Measurements from ENCODE around the gene STMND1.
"Not testable (repeated sequence)": the region's sequence is repeated elsewhere in the genome, so short reads cannot be mapped to it uniquely, and the experiment has no call there.

The STMND1 gene

DNA sequence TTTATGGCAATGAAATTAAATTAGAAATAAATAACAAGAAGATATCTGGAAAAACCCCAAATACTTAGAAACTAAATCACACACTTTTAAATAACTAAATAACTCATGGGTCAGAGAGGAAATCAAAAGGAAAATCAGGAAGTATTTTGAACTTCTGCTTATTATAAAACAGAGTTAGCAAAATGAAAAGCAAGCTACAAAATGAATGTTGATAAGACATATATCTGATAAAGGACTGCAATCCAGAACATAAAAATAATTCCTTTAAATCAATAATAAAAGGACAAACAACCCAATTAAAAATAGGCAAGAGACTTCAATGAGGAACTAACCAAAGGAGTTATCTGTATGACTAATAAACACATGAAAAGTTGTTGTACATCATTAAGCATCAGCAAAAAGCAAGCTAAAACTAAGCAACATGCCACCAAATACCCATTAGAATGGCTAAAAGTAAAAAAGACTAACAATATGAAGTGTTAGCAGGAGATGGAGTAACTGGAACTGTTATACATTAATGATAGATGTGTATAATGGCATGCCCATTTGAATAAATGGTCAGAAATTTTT lies 38.9 kb upstream of the STMND1 start:
- Histone ChIP-seq H3K4me3 (ENCODE audit: insufficient read length, low read depth) (no peak overlapping the region), H3K4me1 (ENCODE audit: insufficient read depth, insufficient read length) (no peaks in the 10 kb centered on the region), H3K27me3 (ENCODE audit: insufficient read depth, insufficient read length) (no peaks in the 10 kb centered on the region), H3K9me3 (ENCODE audit: insufficient read depth, low read length) (no peaks in the 10 kb centered on the region), H3K36me3 (ENCODE audit: insufficient read depth, insufficient read length, low read length) (no peaks in the 10 kb centered on the region), H3K9ac (ENCODE audit: insufficient read length, low read depth) (no peak overlapping the region)
- TF ChIP-seq ZNF274 (IDR thresholded peaks at IDR 0.05; ENCODE audit: low read depth, low read length) (no peak), SUZ12 (IDR thresholded peaks at IDR 0.05; ENCODE audit: extremely low read depth, insufficient read depth, insufficient read length) (no peak), YY1 (IDR thresholded peaks at IDR 0.05; ENCODE audit: insufficient read depth, insufficient read length) (no peak)
- DNase-seq (ENCODE audit: low read depth, low spot score): no peak

DNA sequence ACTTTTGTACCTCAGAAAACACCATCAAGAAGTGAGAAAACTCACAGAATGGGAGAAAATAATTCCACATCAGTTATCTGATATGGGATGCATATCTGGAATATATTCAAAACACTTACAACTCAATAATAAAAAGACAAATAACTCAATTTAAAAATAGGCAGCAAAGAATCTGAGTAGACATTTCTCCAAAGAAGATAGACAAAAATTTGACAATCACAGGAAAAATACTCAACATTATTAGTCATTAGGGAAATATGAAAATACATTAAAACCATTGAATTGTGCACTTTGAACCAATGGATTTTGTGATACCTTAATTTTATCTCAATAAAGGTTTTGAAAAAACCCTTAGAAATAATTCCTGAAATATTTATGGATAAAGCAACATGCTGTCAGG lies 36.9 kb upstream of the STMND1 start:
- no peaks in the 10 kb centered on the region for H3K27me3 ChIP-seq (ENCODE audit: insufficient read depth, insufficient read length)
- H3K4me3 ChIP-seq (ENCODE audit: insufficient read length, low read depth): no peak overlapping the region

DNA sequence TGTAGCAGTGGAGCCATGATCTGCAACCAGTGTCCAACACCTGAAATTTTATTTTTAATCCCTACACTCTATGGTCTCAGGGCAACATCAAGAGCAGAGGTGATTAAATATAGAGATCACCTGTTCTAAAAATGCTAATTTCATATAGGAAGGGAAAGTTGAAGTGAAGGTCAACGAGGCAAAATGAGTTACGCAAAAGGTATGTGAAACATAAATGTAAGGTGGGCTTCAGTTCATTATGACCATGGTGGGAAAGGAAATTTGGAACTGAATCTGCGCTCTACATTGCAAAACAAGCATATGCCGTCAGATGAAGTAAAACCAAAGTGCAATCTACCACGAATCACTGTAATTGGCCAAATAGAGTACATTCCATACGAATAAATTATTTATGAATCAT lies 35.2 kb upstream of the STMND1 start:
- no peaks in the 10 kb centered on the region for H3K36me3 ChIP-seq (ENCODE audit: insufficient read depth, insufficient read length, low read length)
- H3K9me3 ChIP-seq (ENCODE audit: insufficient read depth, low read length): peaks cover 8% of the 10 kb centered on the region; the same call in 1 of the 2 replicates
- DNase-seq (ENCODE audit: low read depth, low spot score): no peak
- no peak overlapping the region for H3K4me3 ChIP-seq (ENCODE audit: insufficient read length, low read depth)
- no peak for TF ChIP-seq ZNF274 (IDR thresholded peaks at IDR 0.05; ENCODE audit: low read depth, low read length)
- TF ChIP-seq SUZ12 (IDR thresholded peaks at IDR 0.05; ENCODE audit: extremely low read depth, insufficient read depth, insufficient read length): no peak
- no peak for TF ChIP-seq YY1 (IDR thresholded peaks at IDR 0.05; ENCODE audit: insufficient read depth, insufficient read length)
- H3K27me3 ChIP-seq (ENCODE audit: insufficient read depth, insufficient read length): no peaks in the 10 kb centered on the region
- H3K9ac ChIP-seq (ENCODE audit: insufficient read length, low read depth): no peak overlapping the region
- no peaks in the 10 kb centered on the region for H3K4me1 ChIP-seq (ENCODE audit: insufficient read depth, insufficient read length)

More for the DNA sequence above, 36.9 kb upstream of the STMND1 start:
- TF ChIP-seq SUZ12 (IDR thresholded peaks at IDR 0.05; ENCODE audit: extremely low read depth, insufficient read depth, insufficient read length): no peak
- TF ChIP-seq ZNF274 (IDR thresholded peaks at IDR 0.05; ENCODE audit: low read depth, low read length): no peak
- no peak for TF ChIP-seq YY1 (IDR thresholded peaks at IDR 0.05; ENCODE audit: insufficient read depth, insufficient read length)
- no peak for DNase-seq (ENCODE audit: low read depth, low spot score)
- H3K4me1 ChIP-seq (ENCODE audit: insufficient read depth, insufficient read length): no peaks in the 10 kb centered on the region
- peaks cover 5% of the 10 kb centered on the region; the same call in 1 of the 2 replicates for H3K9me3 ChIP-seq (ENCODE audit: insufficient read depth, low read length)
- no peaks in the 10 kb centered on the region for H3K36me3 ChIP-seq (ENCODE audit: insufficient read depth, insufficient read length, low read length)
- H3K9ac ChIP-seq (ENCODE audit: insufficient read length, low read depth): no peak overlapping the region

DNA sequence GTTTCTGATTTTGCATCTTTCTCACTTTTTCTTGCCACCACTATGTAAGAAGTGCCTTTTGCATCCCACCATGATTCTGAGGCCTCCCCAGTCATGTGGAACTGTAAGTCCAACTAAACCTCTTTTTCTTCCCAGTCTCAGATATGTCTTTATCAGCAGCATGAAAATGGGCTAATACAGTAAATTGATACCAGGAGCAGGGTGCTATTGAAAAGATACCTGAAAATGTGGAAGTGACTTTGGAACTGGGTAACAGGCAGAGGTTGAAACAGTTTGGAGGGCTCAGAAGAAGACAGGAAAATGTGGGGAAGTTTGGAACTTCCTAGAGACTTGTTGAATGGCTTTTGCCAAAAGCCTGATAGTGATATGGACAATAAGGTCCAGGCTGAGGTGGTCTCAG lies 32.9 kb upstream of the STMND1 start:
- not testable (repeated sequence) for DNase-seq (ENCODE audit: low read depth, low spot score); H3K27me3 ChIP-seq (ENCODE audit: insufficient read depth, insufficient read length); H3K9me3 ChIP-seq (ENCODE audit: insufficient read depth, low read length); H3K4me3 ChIP-seq (ENCODE audit: insufficient read length, low read depth); H3K9ac ChIP-seq (ENCODE audit: insufficient read length, low read depth); H3K4me1 ChIP-seq (ENCODE audit: insufficient read depth, insufficient read length); H3K36me3 ChIP-seq (ENCODE audit: insufficient read depth, insufficient read length, low read length)

DNA sequence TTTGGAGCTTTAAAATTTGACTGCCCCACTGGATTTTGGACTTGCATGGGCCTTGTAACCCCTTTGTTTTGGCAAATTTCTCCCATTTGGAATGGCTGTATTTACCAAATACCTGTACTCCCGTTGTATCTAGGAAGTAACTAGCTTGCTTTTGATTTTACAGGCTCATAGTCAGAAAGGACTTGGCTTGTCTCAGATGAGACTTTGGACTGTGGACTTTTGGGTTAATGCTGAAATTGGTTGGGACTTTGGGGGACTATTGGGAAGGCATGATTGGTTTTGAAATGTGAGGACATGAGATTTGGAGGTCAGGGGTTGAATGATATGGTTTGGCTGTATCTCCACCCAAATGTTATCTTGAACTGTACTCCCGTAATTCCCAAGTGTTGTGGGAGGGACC lies 31.4 kb upstream of the STMND1 start:
- DNase-seq (ENCODE audit: low read depth, low spot score); H3K27me3 ChIP-seq (ENCODE audit: insufficient read depth, insufficient read length); H3K9ac ChIP-seq (ENCODE audit: insufficient read length, low read depth); H3K4me1 ChIP-seq (ENCODE audit: insufficient read depth, insufficient read length); H3K9me3 ChIP-seq (ENCODE audit: insufficient read depth, low read length); H3K4me3 ChIP-seq (ENCODE audit: insufficient read length, low read depth); H3K36me3 ChIP-seq (ENCODE audit: insufficient read depth, insufficient read length, low read length): not testable (repeated sequence)

DNA sequence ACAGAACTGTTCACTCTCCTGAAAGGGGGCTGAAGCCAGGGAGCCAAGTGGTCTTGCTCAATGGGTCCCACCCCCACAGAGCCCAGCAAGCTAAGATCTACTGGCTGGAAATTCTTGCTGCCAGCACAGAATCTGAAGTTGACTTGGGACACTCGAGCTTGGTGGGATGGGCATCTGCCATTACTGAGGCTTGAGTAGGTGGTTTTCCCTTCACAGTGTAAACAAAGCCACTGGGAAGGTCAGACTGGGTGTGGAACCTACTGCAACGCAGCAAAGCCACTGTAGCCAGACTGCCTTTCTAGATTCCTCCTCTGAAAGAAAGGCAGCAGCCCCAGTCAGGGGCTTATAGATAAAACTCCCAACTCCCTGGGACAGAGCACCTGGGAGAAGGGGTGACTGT lies 28.3 kb upstream of the STMND1 start:
- not testable (repeated sequence) for H3K4me1 ChIP-seq (ENCODE audit: insufficient read depth, insufficient read length); H3K9me3 ChIP-seq (ENCODE audit: insufficient read depth, low read length); H3K36me3 ChIP-seq (ENCODE audit: insufficient read depth, insufficient read length, low read length); H3K27me3 ChIP-seq (ENCODE audit: insufficient read depth, insufficient read length); DNase-seq (ENCODE audit: low read depth, low spot score); H3K4me3 ChIP-seq (ENCODE audit: insufficient read length, low read depth); H3K9ac ChIP-seq (ENCODE audit: insufficient read length, low read depth)

DNA sequence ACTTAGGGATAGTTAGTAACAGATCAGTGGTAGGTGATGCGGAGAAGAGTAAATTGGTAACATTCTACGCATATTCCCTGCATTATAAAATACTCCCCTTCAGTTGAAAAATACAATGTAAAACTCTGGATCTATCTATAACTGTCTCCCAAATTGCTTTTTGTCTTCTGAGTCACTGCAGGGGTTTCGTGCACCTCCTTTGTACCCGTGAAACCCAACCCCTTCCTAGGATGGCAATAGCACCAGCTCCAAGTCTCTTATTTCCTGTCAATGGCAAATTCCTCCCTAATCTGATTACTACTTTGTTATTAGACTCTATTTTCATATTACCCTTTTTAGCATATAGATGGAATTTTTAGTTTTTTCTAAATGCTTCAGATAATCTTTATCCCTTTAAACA lies 20.6 kb upstream of the STMND1 start:
- no peaks in the 10 kb centered on the region for H3K4me1 ChIP-seq (ENCODE audit: insufficient read depth, insufficient read length)
- TF ChIP-seq ZNF274 (IDR thresholded peaks at IDR 0.05; ENCODE audit: low read depth, low read length) (no peak), SUZ12 (IDR thresholded peaks at IDR 0.05; ENCODE audit: extremely low read depth, insufficient read depth, insufficient read length) (no peak), YY1 (IDR thresholded peaks at IDR 0.05; ENCODE audit: insufficient read depth, insufficient read length) (no peak)
- H3K27me3 ChIP-seq (ENCODE audit: insufficient read depth, insufficient read length): no peaks in the 10 kb centered on the region
- H3K4me3 ChIP-seq (ENCODE audit: insufficient read length, low read depth): no peak overlapping the region
- DNase-seq (ENCODE audit: low read depth, low spot score): no peak
- H3K9me3 ChIP-seq (ENCODE audit: insufficient read depth, low read length): no peaks in the 10 kb centered on the region
- no peaks in the 10 kb centered on the region for H3K36me3 ChIP-seq (ENCODE audit: insufficient read depth, insufficient read length, low read length)
- H3K9ac ChIP-seq (ENCODE audit: insufficient read length, low read depth): no peak overlapping the region

DNA sequence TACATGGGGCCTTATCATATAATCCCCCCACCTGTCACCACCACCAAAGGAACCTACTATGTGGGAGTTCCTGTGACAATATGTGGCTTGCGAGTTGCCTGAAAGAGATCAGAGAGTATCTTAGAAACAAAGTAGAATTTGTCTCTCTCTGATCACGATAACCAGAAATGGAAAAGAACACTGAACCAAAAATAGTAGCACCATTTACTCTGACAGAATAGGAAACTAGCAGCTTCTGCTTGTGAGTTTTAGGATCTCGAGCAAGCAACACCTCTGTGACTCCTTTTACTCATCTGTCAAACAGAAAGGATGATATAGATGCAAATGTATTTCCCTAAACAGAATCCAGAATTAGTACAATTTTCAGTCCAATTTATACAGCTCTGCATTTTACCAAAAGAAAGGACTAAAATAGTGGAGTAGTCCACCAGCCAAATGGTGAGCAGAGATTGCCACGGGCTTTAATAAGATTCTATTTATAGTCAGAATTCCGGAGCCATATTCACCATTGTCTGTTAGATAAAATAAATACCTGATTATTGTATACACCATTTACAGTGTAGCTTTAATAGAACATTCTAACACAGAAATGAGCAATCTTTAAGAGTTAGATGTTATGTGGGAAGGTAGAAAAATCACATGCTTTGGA lies 19.9 kb upstream of the STMND1 start:
- DNase-seq (ENCODE audit: low read depth, low spot score): no peak
- H3K27me3 ChIP-seq (ENCODE audit: insufficient read depth, insufficient read length): no peaks in the 10 kb centered on the region
- H3K9me3 ChIP-seq (ENCODE audit: insufficient read depth, low read length): no peaks in the 10 kb centered on the region
- H3K9ac ChIP-seq (ENCODE audit: insufficient read length, low read depth): no peak overlapping the region
- H3K4me1 ChIP-seq (ENCODE audit: insufficient read depth, insufficient read length): no peaks in the 10 kb centered on the region
- H3K4me3 ChIP-seq (ENCODE audit: insufficient read length, low read depth): no peak overlapping the region
- no peaks in the 10 kb centered on the region for H3K36me3 ChIP-seq (ENCODE audit: insufficient read depth, insufficient read length, low read length)
- no peak for TF ChIP-seq ZNF274 (IDR thresholded peaks at IDR 0.05; ENCODE audit: low read depth, low read length)
- no peak for TF ChIP-seq YY1 (IDR thresholded peaks at IDR 0.05; ENCODE audit: insufficient read depth, insufficient read length)
- no peak for TF ChIP-seq SUZ12 (IDR thresholded peaks at IDR 0.05; ENCODE audit: extremely low read depth, insufficient read depth, insufficient read length)

All from NT2/D1 (cell line).